Stimulated activated effector memory CD8-positive, alpha-beta T cell treated with anti-CD3 and anti-CD28 coated beads, Interleukin-12 subunit alpha, Interleukin-12 subunit beta, amount 100 ng/mL, for 72 hours (primary cell): Measurements from ENCODE around the gene TUFT1.
A peak's percentile ranks its signal among the peaks of the same experiment; 100 is the strongest.

Source experiments
- ATAC-seq: fragments of 150-1000 bp; cut with Tn5 transposase; 2 replicates; pipeline ENCODE4 v1.10.0; 2021
- DNase-seq, 2 donors: peaks; one replicate each; pipeline ENCODE4 v3.0.0; 2021 to 2022; ENCODE audit warnings: low spot score in 2 of 2
- H3K27ac Mint-ChIP-seq: one replicate; pipeline ENCODE4 v1.8.0; 2022; ENCODE audit warnings: mild to moderate bottlenecking, mixed read lengths
- H3K36me3 Mint-ChIP-seq: one replicate; pipeline ENCODE4 v1.8.0; 2022; ENCODE audit warnings: mild to moderate bottlenecking, mixed read lengths
- H3K4me1 Mint-ChIP-seq: one replicate; pipeline ENCODE4 v1.8.0; 2022; ENCODE audit warnings: mixed read lengths
- H3K4me3 Mint-ChIP-seq: one replicate; pipeline ENCODE4 v1.8.0; 2022; ENCODE audit warnings: mild to moderate bottlenecking, mixed read lengths
- H3K9me3 Mint-ChIP-seq: one replicate; pipeline ENCODE4 v1.8.0; 2022; ENCODE audit warnings: mixed read lengths

Gene TUFT1

DNA sequence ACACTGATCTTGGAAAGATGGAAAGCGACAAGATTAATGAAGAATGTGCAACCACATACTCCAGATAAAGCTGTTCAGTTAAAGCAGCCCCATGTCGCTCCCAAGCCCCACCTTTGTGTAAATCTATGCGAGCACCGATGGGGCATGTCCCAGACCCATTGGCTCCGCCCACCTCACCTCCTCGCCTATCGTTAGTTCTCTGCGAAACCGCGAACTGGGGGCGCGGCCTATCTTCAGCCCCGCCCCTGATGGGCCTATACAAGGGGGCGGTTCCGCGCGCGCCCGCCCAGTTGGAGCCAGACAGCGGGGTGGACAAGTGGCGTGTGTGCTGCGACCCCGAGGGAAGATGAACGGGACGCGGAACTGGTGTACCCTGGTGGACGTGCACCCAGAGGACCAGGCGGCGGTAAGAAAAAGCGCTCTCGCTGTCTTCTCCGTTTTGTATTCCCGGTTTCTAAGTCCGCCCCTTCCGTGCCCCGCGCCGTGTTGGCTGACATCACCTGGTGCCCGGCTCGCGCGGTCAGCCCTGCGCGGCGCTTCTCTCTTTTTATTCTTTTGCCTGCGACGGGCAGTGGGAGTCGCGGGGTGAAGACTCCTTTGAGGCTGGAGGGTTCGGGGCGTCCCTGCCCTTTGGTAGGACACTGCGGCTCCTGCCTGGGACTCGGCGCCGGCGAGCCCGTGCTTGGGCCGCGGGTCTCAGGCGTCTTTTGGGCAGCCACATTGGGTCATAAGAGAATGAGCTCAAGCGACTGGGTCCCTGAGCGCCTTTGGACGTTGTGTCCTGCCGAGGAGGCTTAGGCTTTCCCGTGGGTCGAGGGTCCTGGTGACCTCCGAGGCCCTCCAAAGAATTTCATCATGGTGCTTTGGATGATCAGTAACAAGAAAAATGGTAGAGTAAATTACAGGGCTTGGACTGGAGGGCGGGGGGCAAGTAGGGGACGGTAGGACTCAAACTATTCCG is at the start of gene TUFT1:
Gene TUFT1, plus strand, starts transcription at position 289 of the 961 bp plus-strand sequence. Its CDS starts 58 bp downstream, at position 347.
- DNase-seq (peak; percentile 91 to 97), ATAC-seq (peak; percentile 97)
- Mint-ChIP-seq H3K36me3 (peaks cover 6% of the 10 kb centered on the region), H3K9me3 (no peaks in the 10 kb centered on the region), H3K4me1 (peaks cover 22% of the 10 kb centered on the region), H3K4me3 (peak within 1 kb of the TSS; percentile 97), H3K27ac (peak within 1 kb of the TSS; percentile 93)

DNA sequence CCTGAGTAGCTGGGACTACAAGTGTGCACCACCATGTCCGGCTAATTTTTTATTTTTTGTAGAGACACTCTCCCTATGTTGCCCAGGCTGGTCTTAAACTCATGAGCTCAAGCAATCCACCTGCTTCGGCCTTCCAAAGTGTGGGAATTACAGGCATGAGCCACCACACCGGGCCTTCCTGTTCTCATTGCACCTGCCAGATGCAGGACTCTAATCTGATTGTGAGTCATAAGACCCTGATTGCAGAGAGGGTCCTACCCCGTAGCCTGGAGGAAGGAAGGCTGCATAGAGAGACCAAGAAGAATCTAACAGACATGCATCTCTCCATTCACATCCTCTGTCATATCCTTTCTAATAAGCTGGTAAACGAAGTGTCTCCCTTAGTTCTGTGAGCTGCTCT is 48.5 kb upstream of the TUFT1 start:
- no peaks in the 10 kb centered on the region for H3K36me3 Mint-ChIP-seq
- DNase-seq, result no peak

GRCh38 chr1:151492120-151492519 is 48.0 kb upstream of the TUFT1 start:
- H3K4me3 Mint-ChIP-seq, result no peak overlapping the region
- H3K4me1 Mint-ChIP-seq, result peaks cover 9% of the 10 kb centered on the region
- DNase-seq, result no peak
- H3K9me3 Mint-ChIP-seq, result no peaks in the 10 kb centered on the region
- no peak overlapping the region for H3K27ac Mint-ChIP-seq
- H3K36me3 Mint-ChIP-seq, result no peaks in the 10 kb centered on the region
- ATAC-seq, result no peak

More for the DNA sequence above, 48.5 kb upstream of the TUFT1 start:
- Mint-ChIP-seq H3K4me1 (peaks cover 9% of the 10 kb centered on the region), H3K9me3 (no peaks in the 10 kb centered on the region), H3K27ac (no peak overlapping the region), H3K4me3 (no peak overlapping the region)
- no peak for ATAC-seq

DNA sequence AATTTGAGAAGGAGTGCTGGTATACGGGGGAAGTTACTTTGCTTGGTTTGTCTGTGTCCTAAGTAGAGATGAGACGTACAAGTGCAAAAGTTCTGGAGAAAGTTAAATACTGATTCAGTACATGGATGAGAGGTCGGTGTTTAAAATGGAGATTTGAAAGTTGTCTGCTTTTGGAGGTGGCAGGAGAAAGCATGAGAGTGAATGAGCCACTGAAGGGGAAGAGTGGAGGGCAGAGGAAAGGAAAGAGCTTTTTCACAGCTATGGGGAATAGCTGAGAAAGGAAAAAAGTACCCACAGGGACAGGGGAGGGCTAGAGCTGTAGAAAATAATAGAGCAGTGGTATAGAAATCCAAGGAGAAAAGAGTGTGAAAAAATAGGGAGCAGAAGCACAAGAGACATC is 47.1 kb upstream of the TUFT1 start:
- no peak overlapping the region for H3K27ac Mint-ChIP-seq
- H3K4me3 Mint-ChIP-seq, result no peak overlapping the region
- DNase-seq, result no peak
- peaks cover 9% of the 10 kb centered on the region for H3K4me1 Mint-ChIP-seq
- no peaks in the 10 kb centered on the region for H3K36me3 Mint-ChIP-seq
- ATAC-seq, result no peak
- no peaks in the 10 kb centered on the region for H3K9me3 Mint-ChIP-seq

GRCh38 chr1:151494741-151495281 is 45.3 kb upstream of the TUFT1 start:
- Mint-ChIP-seq H3K4me3 (no peak overlapping the region), H3K27ac (no peak overlapping the region), H3K36me3 (no peaks in the 10 kb centered on the region), H3K4me1 (peaks cover 9% of the 10 kb centered on the region), H3K9me3 (no peaks in the 10 kb centered on the region)
- ATAC-seq, result peak; percentile 90
- DNase-seq, result no peak

GRCh38 chr1:151495316-151495715 is 44.8 kb upstream of the TUFT1 start:
- DNase-seq (no peak), ATAC-seq (no peak)
- H3K4me3 Mint-ChIP-seq, result no peak overlapping the region
- H3K9me3 Mint-ChIP-seq, result no peaks in the 10 kb centered on the region
- no peak overlapping the region for H3K27ac Mint-ChIP-seq
- H3K4me1 Mint-ChIP-seq, result peaks cover 9% of the 10 kb centered on the region
- H3K36me3 Mint-ChIP-seq, result no peaks in the 10 kb centered on the region

DNA sequence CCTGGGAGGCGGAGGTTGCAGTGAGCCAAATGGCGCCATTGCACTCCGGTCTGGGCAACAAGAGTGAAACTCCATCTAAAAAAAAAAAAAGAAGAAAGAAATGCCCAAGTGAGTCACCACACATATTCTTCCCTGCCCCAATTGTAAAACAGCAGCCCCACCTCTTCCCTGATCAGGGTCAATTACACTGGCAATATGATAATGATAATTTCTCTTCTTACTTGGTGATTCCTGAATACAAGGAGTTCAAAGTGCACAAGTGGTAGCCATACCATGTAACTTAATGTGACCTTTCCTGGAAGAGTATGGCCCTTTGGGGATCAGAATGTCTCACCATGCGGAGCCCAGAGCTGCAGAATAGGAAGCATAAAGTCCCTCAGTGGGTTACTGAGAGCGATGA is 40.7 kb upstream of the TUFT1 start:
- no peaks in the 10 kb centered on the region for H3K36me3 Mint-ChIP-seq
- no peak overlapping the region for H3K27ac Mint-ChIP-seq

DNA sequence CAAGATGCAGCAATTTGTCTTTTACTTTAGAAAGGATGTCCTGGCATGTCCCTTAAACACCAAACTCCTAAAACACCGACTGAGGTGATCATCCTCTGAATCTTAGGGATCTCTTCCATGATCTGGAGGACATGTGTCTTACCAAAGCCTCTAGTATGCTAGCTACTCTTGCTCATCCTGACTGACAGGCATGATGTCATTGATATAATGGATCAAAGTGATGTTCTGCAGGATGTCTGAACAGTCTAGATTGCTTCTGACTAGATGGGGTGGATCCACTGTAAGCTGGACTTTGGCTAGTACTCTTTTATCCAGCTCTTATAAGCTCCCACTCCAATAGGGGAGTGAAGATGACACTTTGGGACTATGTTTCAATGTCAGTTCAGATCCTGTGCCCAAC is 40.2 kb upstream of the TUFT1 start:
- no peak overlapping the region for H3K27ac Mint-ChIP-seq
- no peak for ATAC-seq
- H3K9me3 Mint-ChIP-seq, result no peaks in the 10 kb centered on the region
- no peak overlapping the region for H3K4me3 Mint-ChIP-seq
- peaks cover 3% of the 10 kb centered on the region for H3K4me1 Mint-ChIP-seq
- no peaks in the 10 kb centered on the region for H3K36me3 Mint-ChIP-seq
- no peak for DNase-seq

More for the DNA sequence above, 40.7 kb upstream of the TUFT1 start:
- ATAC-seq (no peak), DNase-seq (no peak)
- H3K4me1 Mint-ChIP-seq, result peaks cover 9% of the 10 kb centered on the region
- no peak overlapping the region for H3K4me3 Mint-ChIP-seq
- H3K9me3 Mint-ChIP-seq, result no peaks in the 10 kb centered on the region

DNA sequence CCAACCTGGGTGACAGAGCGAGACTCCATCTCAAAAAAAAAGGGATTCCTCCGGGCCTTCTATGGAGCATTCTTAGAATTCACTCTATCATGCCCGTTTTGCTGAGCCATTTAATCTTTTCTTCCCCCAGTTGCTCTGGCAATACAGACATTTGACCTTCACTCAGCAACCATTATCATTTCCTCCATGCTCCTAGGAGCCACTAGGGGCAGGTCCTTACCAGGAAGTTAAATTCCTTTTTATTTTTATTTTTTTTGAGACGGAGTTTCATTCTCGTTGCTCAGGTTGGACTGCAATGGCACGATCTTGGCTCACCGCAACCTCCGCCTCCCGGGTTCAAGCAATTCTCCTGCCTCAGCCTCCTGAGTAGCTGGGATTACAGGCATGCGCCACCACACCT is 38.6 kb upstream of the TUFT1 start:
- Mint-ChIP-seq H3K9me3 (no peaks in the 10 kb centered on the region), H3K27ac (no peak overlapping the region), H3K4me1 (peaks cover 5% of the 10 kb centered on the region), H3K4me3 (no peak overlapping the region), H3K36me3 (no peaks in the 10 kb centered on the region)
- DNase-seq, result no peak
- ATAC-seq, result no peak

GRCh38 chr1:151502035-151502700 is 37.9 kb upstream of the TUFT1 start:
- Mint-ChIP-seq H3K27ac (no peak overlapping the region), H3K4me1 (peaks cover 5% of the 10 kb centered on the region), H3K36me3 (no peaks in the 10 kb centered on the region), H3K4me3 (no peak overlapping the region), H3K9me3 (no peaks in the 10 kb centered on the region)
- ATAC-seq, result no peak
- no peak for DNase-seq

GRCh38 chr1:151502859-151503780 is 37.0 kb upstream of the TUFT1 start:
- no peaks in the 10 kb centered on the region for H3K9me3 Mint-ChIP-seq
- no peaks in the 10 kb centered on the region for H3K36me3 Mint-ChIP-seq
- ATAC-seq, result peak; percentile 51
- no peak for DNase-seq
- H3K4me3 Mint-ChIP-seq, result no peak overlapping the region
- H3K27ac Mint-ChIP-seq, result no peak overlapping the region
- peaks cover 5% of the 10 kb centered on the region for H3K4me1 Mint-ChIP-seq

DNA sequence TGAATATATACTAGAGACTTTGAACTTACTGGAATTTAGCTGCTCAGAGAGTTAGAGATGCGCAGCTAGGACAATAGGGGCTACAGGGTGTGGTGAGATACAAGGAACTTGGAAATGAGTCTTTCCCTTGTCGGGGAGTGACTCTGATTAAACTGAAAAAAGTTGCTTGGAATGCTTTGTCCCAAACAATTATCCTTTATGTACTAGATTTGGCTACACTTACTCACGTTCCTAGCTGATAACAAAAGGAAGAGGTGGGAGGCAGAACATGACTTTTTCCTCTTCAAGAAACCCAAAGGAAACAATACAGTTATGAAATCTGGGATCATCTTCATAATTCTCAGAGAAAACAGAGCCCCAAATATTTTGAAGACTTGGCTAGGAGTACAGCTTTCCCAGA is 35.9 kb upstream of the TUFT1 start:
- H3K36me3 Mint-ChIP-seq, result no peaks in the 10 kb centered on the region
- ATAC-seq (no peak), DNase-seq (no peak)
- peaks cover 5% of the 10 kb centered on the region for H3K4me1 Mint-ChIP-seq
- H3K27ac Mint-ChIP-seq, result no peak overlapping the region
- no peak overlapping the region for H3K4me3 Mint-ChIP-seq
- H3K9me3 Mint-ChIP-seq, result no peaks in the 10 kb centered on the region

DNA sequence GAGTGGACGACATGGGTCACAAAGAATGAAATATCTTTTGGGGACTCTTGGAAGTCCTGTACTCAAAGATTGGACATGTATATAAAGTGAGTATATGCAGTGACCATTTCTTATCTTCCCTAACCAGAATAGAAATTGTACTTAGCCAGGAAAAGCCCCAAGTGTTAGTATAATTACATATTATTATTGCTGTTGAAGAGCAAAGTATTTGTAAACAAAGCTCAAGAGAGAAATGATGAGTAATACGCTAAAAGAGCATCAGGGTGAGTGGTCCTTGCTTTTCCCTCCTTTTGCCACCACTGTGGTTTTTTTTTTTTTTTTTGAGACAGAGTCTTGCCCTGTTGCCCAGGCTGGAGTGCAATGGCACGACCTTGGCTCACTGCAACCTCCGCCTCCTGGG is 35.4 kb upstream of the TUFT1 start:
- H3K4me1 Mint-ChIP-seq, result peaks cover 5% of the 10 kb centered on the region
- DNase-seq (no peak), ATAC-seq (no peak)
- no peak overlapping the region for H3K27ac Mint-ChIP-seq
- no peaks in the 10 kb centered on the region for H3K36me3 Mint-ChIP-seq
- no peaks in the 10 kb centered on the region for H3K9me3 Mint-ChIP-seq
- H3K4me3 Mint-ChIP-seq, result no peak overlapping the region

GRCh38 chr1:151508833-151509232 is 31.3 kb upstream of the TUFT1 start:
- no peaks in the 10 kb centered on the region for H3K36me3 Mint-ChIP-seq
- H3K4me3 Mint-ChIP-seq, result no peak overlapping the region
- DNase-seq (no peak), ATAC-seq (no peak)
- no peaks in the 10 kb centered on the region for H3K9me3 Mint-ChIP-seq
- H3K27ac Mint-ChIP-seq, result no peak overlapping the region
- H3K4me1 Mint-ChIP-seq, result peaks cover 29% of the 10 kb centered on the region
